Upper lobe of left lung (tissue), 6 donors: Measurements from ENCODE around the gene HSPG2. TPM values are rescaled to one million over a fixed set of nuclear protein-coding genes. Genes with fewer than 3 reads are reported as not detected.

Source experiments
- ATAC-seq, 2 donors: fragments of 200-7000 bp; cut with Tn5 transposase; one replicate each; pipeline ENCODE4 v1.9.1; 2022; ENCODE audit warnings: mild to moderate bottlenecking in 2 of 2, moderate library complexity in 2 of 2; ENCODE audit not compliant: low FRiP score in 2 of 2
- DNase-seq, 2 donors: peaks; one replicate each; pipeline ENCODE4 v3.0.0-alpha.2; 2019 to 2020
- H3K27ac ChIP-seq, 4 donors: fragments of 200-600 bp; sonication (generic); one replicate each; pipeline ENCODE4 v1.5.1; 2016 to 2019
- H3K27me3 ChIP-seq, 4 donors: fragments of 200-600 bp; sonication (generic); one replicate each; pipeline ENCODE4 v1.5.1; 2017 to 2019
- H3K36me3 ChIP-seq, 4 donors: fragments of 200-600 bp; sonication (generic); one replicate each; pipeline ENCODE4 v1.5.1; 2016 to 2019
- H3K4me1 ChIP-seq, 4 donors: fragments of 200-600 bp; sonication (generic); one replicate each; pipeline ENCODE4 v1.5.1; 2018 to 2019
- H3K4me3 ChIP-seq, 4 donors: fragments of 200-600 bp; sonication (generic); one replicate each; pipeline ENCODE4 v1.5.1; 2017 to 2019; ENCODE audit warnings: mild to moderate bottlenecking in 2 of 4, moderate library complexity in 1 of 4
- H3K9me3 ChIP-seq, 4 donors: fragments of 200-600 bp; sonication (generic); one replicate each; pipeline ENCODE4 v1.5.1; 2018 to 2019
- EP300 ChIP-seq, 4 donors: sonication (generic); formaldehyde crosslinking; IDR thresholded peaks; one replicate each; pipeline ENCODE4 v1.5.1; 2017; ENCODE audit warnings: antibody characterized with exemption in 4 of 4, control low read depth in 2 of 4
- POLR2A ChIP-seq, 4 donors: fragments of 450-650 bp; IDR thresholded peaks; one replicate each; pipeline ENCODE4 v1.5.1; 2016 to 2017; ENCODE audit warnings: antibody characterized with exemption in 4 of 4, mild to moderate bottlenecking in 2 of 4
- POLR2AphosphoS5 ChIP-seq, 2 donors: sonication (generic); formaldehyde crosslinking; IDR thresholded peaks; one replicate each; pipeline ENCODE4 v1.5.1; 2017; ENCODE audit warnings: antibody characterized with exemption in 2 of 2
- WGBS, 2 donors: methylation state at CpG; one replicate each; pipeline ENCODE4 v1.1.5; 2017 to 2018; 5-methylcytosine and 5-hydroxymethylcytosine counted together
- total RNA-seq, 6 donors: library from RNA; depleted of rRNA in 4 of 6; stranded (reverse); fragments of >200 nt in 4 of 6; gene quantifications; one replicate each; pipeline versions ENCODE4 v1.1.0 to v1.2.1, GENCODE V29; 2016 to 2021
- TF ChIP-seq, protein P1 (sequence below), 6 experiments: fragments of 450-650 bp in 4 of 6; fragments of 200-600 bp in 2 of 6; sonication (generic) in 2 of 6; IDR thresholded peaks; one replicate each; pipeline ENCODE4 v1.5.1; 2016 to 2019; ENCODE audit warnings: antibody characterized with exemption in 6 of 6
- donor health status: DM: no; HTN: no; CAD: no; lungs with moderate emphysema.
- donor health status: DM: no; HTN: yes; CAD: no; lungs with severe emphysema.

The HSPG2 gene
- total RNA-seq, 6 donors from 2014 or later: 104 to 433 (median 227) TPM

DNA sequence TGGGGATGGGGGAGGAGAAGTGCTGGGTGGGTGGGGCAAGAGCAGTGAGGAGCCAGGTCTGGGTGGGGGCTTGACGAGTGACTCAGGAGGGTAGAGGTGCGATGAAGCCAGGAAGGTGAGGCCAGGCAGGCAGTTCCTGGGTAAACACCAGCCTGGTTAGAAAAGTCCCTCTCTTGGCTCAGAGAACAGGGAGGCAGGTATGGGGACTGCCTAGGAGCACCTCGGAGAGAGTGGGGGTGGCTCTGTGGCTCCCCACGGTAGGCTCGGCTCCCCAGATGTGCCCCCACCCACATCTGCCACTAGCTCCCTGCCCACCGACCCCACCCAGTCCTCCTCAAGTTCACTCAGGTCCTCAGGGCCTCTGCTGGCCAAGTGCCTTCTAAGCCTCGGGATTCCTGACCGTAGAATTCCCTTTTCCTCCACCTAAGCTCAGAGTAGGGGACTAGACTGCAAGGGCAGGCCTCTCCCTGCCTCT, 1.2 kb downstream of the HSPG2 start:
- no peak for ATAC-seq
- Histone ChIP-seq H3K9me3 (no peaks in the 10 kb centered on the region), H3K27ac (peak overlapping the region; percentile 83 to 88 (median 86)), H3K4me1 (peaks cover 67 to 89% (median 74%) of the 10 kb centered on the region in 4 donors), H3K36me3 (no peaks in the 10 kb centered on the region), H3K4me3 (peak overlapping the region; percentile 20 to 83 (median 76)), H3K27me3 (no peaks in the 10 kb centered on the region)
- DNase-seq: peak in 1 of 2 donors; percentile 70
- TF ChIP-seq POLR2A (IDR thresholded peaks at IDR 0.05) (peak in 1 of 4 donors; percentile 18), POLR2AphosphoS5 (IDR thresholded peaks at IDR 0.05) (peak in 1 of 2 donors; percentile 18)
- TF ChIP-seq, protein P1, sequence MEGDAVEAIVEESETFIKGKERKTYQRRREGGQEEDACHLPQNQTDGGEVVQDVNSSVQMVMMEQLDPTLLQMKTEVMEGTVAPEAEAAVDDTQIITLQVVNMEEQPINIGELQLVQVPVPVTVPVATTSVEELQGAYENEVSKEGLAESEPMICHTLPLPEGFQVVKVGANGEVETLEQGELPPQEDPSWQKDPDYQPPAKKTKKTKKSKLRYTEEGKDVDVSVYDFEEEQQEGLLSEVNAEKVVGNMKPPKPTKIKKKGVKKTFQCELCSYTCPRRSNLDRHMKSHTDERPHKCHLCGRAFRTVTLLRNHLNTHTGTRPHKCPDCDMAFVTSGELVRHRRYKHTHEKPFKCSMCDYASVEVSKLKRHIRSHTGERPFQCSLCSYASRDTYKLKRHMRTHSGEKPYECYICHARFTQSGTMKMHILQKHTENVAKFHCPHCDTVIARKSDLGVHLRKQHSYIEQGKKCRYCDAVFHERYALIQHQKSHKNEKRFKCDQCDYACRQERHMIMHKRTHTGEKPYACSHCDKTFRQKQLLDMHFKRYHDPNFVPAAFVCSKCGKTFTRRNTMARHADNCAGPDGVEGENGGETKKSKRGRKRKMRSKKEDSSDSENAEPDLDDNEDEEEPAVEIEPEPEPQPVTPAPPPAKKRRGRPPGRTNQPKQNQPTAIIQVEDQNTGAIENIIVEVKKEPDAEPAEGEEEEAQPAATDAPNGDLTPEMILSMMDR (IDR thresholded peaks at IDR 0.05): no peak
- WGBS, 2 donors: 20 to 31% methylated on average over 8 of the region's 8 CpGs

DNA sequence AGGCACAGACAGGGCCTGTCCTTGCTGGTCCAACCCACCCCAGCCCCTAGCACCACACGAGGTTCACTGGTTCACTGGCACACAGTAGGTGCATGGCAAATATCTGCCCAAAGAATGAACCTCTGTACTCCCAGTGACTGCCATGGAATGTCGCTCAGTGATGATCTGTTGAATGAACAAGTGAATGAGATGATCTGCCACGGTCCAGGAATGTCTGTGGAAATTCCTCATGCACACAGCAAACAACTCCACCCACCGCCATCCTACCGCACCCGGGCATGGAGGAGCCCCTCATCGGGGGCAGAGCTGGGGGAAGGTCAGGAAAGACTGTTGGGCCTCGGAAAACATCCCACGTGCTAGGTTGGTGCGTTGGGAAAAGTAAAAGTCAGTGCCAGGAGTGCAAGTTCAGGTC, 1.7 kb downstream of the HSPG2 start:
- TF ChIP-seq POLR2AphosphoS5 (IDR thresholded peaks at IDR 0.05): no peak
- Histone ChIP-seq H3K4me3 (peak overlapping the region in 3 of 4 donors; percentile 73 to 83 (median 78)), H3K27ac (peak overlapping the region; percentile 83 to 88 (median 86)), H3K9me3 (no peaks in the 10 kb centered on the region), H3K36me3 (no peaks in the 10 kb centered on the region), H3K27me3 (no peaks in the 10 kb centered on the region), H3K4me1 (peaks cover 72 to 94% (median 78%) of the 10 kb centered on the region in 4 donors)
- WGBS, 2 donors: 48 to 56% methylated on average over 9 to 10 of the region's 10 CpGs
- no peak for ATAC-seq
- no peak for DNase-seq

DNA sequence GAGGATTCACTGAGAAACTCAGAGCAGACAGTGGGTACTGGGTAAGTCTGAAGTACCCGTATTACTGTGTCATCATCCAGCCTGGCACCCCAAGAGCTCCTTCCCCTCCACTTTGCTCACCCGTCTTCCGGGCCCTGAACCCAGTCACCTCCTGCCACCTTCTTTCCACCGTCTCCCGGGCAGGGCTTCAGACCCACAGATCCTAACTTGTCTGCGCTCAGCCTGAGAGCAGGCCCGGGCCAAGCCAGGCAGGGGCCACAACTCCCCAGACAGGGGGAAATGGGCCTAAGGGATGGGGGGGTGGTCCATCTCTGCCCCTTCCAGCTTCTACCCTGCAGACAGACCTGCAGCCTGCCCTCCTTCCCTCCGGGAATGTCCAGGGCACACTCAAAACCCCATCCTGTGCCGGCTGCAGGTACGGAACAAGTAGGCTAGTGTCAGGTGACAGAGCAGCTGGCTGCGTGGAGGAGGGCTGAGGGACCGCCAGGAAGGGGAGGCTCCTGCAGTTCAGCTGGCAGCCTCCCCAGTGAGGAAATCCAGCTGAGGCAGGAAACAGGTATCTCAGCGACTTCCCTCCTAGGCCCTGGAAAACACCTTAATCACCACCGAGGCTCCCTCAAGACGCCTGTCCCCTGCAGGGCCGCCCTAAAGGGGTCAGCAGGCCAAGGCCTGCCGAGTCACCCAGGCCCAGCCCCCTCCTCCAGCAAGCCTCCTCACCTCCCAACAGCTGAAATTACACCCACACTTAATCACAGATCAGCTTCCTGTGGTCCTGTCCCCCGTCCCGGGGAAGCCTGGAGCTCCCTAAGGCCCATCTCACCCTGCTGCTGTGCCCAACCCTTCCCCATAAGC, 3.5 kb downstream of the HSPG2 start:
- Histone ChIP-seq H3K27ac (peak overlapping the region; percentile 86 to 88 (median 88)), H3K4me3 (peak overlapping the region in 3 of 4 donors; percentile 12 to 73 (median 21))
- peak; percentile 62 to 93 for DNase-seq

DNA sequence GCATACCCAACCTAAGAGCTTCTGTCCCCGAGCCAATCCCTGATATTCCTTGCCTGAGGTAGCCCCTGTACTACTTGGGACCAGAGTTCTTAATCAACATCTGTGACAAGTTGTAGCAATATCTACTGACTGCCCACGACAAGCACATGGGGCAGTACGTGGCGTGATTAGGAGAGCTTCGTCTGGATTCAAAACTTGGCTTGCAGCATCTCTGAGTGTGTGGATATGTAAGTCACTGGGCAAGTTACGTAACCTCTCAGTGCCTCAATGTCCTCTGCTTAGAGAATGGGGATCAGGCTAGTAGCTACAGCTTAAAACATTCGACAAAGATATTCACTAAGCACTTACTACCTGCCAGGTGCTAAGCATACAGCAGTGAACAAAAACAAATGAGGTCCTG, 5.0 kb downstream of the HSPG2 start:
- Histone ChIP-seq H3K4me1 (peaks cover 62 to 80% (median 69%) of the 10 kb centered on the region in 4 donors), H3K27ac (peak overlapping the region; percentile 86 to 88 (median 88)), H3K9me3 (no peaks in the 10 kb centered on the region), H3K27me3 (no peaks in the 10 kb centered on the region), H3K4me3 (no peak overlapping the region), H3K36me3 (no peaks in the 10 kb centered on the region)
- peak in 1 of 2 donors; percentile 71 for DNase-seq
- TF ChIP-seq POLR2AphosphoS5 (IDR thresholded peaks at IDR 0.05) (peak; percentile 67 to 71), EP300 (IDR thresholded peaks at IDR 0.05) (peak in 1 of 4 donors; percentile 45)
- TF ChIP-seq, protein P1 (IDR thresholded peaks at IDR 0.05): no peak
- peak in 1 of 2 donors; percentile 62 for ATAC-seq
- WGBS, 2 donors: 55 to 67% methylated on average over 7 of the region's 7 CpGs

More for the DNA sequence above, 3.5 kb downstream of the HSPG2 start:
- TF ChIP-seq POLR2A (IDR thresholded peaks at IDR 0.05): peak in 2 of 4 donors; percentile 21 to 62
- TF ChIP-seq, protein P1 (IDR thresholded peaks at IDR 0.05): no peak
- TF ChIP-seq POLR2AphosphoS5 (IDR thresholded peaks at IDR 0.05): peak; percentile 63 to 79
- TF ChIP-seq EP300 (IDR thresholded peaks at IDR 0.05): peak in 1 of 4 donors; percentile 84
- H3K4me1 ChIP-seq: peaks cover 61 to 82% (median 67%) of the 10 kb centered on the region in 4 donors
- no peaks in the 10 kb centered on the region for H3K9me3 ChIP-seq
- peak in 1 of 2 donors; percentile 58 for ATAC-seq
- no peaks in the 10 kb centered on the region for H3K27me3 ChIP-seq
- H3K36me3 ChIP-seq: no peaks in the 10 kb centered on the region
- 30 to 49% methylated on average over 13 to 17 of the region's 19 CpGs for WGBS, 2 donors
